ENCODE data around the gene SOX5.

DNA sequence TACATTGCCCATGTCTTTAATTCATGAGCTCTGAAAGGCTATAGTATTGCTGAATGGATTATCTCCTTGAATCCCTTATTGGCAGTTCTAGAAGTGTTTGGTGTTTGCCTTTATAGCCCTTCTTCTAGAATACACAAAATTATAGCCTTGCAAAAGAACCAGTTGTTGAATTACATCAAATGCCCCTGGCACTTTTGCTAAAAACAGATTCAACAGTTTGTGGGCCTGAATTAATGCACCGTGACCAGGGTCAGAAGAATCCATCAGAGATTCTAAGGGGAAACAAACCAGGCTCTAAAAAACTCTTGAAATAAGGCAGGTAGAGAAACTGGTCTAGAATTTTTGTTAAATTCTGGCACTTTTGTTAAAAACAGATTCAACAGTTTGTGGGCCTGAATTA is 197.8 kb downstream of the SOX5 start:
- TF ChIP-seq, protein P1, sequence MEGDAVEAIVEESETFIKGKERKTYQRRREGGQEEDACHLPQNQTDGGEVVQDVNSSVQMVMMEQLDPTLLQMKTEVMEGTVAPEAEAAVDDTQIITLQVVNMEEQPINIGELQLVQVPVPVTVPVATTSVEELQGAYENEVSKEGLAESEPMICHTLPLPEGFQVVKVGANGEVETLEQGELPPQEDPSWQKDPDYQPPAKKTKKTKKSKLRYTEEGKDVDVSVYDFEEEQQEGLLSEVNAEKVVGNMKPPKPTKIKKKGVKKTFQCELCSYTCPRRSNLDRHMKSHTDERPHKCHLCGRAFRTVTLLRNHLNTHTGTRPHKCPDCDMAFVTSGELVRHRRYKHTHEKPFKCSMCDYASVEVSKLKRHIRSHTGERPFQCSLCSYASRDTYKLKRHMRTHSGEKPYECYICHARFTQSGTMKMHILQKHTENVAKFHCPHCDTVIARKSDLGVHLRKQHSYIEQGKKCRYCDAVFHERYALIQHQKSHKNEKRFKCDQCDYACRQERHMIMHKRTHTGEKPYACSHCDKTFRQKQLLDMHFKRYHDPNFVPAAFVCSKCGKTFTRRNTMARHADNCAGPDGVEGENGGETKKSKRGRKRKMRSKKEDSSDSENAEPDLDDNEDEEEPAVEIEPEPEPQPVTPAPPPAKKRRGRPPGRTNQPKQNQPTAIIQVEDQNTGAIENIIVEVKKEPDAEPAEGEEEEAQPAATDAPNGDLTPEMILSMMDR (IDR thresholded peaks at IDR 0.05 in 4 of 5, conservative IDR thresholded peaks at IDR 0.05 in 1 of 5): no peak
- TF ChIP-seq POLR2A (IDR thresholded peaks at IDR 0.05): no peak

Measured in gastrocnemius medialis (tissue), 4 donors.